Stimulated activated CD4-positive, alpha-beta T cell treated with anti-CD3 and anti-CD28 coated beads, Interleukin-15, amount 100 ng/mL, for 24 hours (primary cell): Measurements from ENCODE around the gene LRPAP1.
"Not testable (repeated sequence)": the region's sequence is repeated elsewhere in the genome, so short reads cannot be mapped to it uniquely, and the experiment has no call there.

Source experiments
- DNase-seq: peaks from one replicate; pipeline ENCODE4 v3.0.0-alpha.2; 2020

LRPAP1 gene

GRCh38 chr4:3559381-3560290, 27.4 kb upstream of the LRPAP1 start:
- not testable (repeated sequence) for DNase-seq

- not testable (repeated sequence) for DNase-seq
These were observed 26.3 kb upstream of the LRPAP1 start for GRCh38 chr4:3558514-3558836.

- not testable (repeated sequence) for DNase-seq
These were observed 25.7 kb upstream of the LRPAP1 start for GRCh38 chr4:3557676-3558513.

GRCh38 chr4:3557088-3557492, 24.9 kb upstream of the LRPAP1 start:
- not testable (repeated sequence) for DNase-seq

- DNase-seq, result not testable (repeated sequence)
These were observed 24.1 kb upstream of the LRPAP1 start for GRCh38 chr4:3556244-3556867.

GRCh38 chr4:3555459-3556070, 23.3 kb upstream of the LRPAP1 start:
- not testable (repeated sequence) for DNase-seq

- DNase-seq, result not testable (repeated sequence)
These were observed 19.1 kb upstream of the LRPAP1 start for GRCh38 chr4:3551366-3551765.

- DNase-seq, result not testable (repeated sequence)
These were observed 18.6 kb upstream of the LRPAP1 start for GRCh38 chr4:3550792-3551325.

- not testable (repeated sequence) for DNase-seq
These were observed 17.8 kb upstream of the LRPAP1 start for GRCh38 chr4:3550041-3550440.

- DNase-seq, result not testable (repeated sequence)
These were observed 17.4 kb upstream of the LRPAP1 start for GRCh38 chr4:3549694-3550001.

GRCh38 chr4:3548991-3549693, 16.9 kb upstream of the LRPAP1 start:
- not testable (repeated sequence) for DNase-seq

- not testable (repeated sequence) for DNase-seq
These were observed 14.5 kb upstream of the LRPAP1 start for GRCh38 chr4:3546721-3547120.

GRCh38 chr4:3545351-3545750, 13.1 kb upstream of the LRPAP1 start:
- not testable (repeated sequence) for DNase-seq

GRCh38 chr4:3544259-3545025, 12.2 kb upstream of the LRPAP1 start:
- not testable (repeated sequence) for DNase-seq

- DNase-seq, result not testable (repeated sequence)
These were observed 11.2 kb upstream of the LRPAP1 start for GRCh38 chr4:3543415-3543814.

GRCh38 chr4:3538906-3539305, 6.7 kb upstream of the LRPAP1 start:
- DNase-seq, result not testable (repeated sequence)

GRCh38 chr4:3535812-3536211, 3.6 kb upstream of the LRPAP1 start:
- not testable (repeated sequence) for DNase-seq

- DNase-seq, result no peak
These were observed 1.2 kb upstream of the LRPAP1 start for GRCh38 chr4:3533423-3533820.

- no peak for DNase-seq
These were observed 665 bp upstream of the LRPAP1 start for GRCh38 chr4:3532751-3533422.

GRCh38 chr4:3531318-3531878, 824 bp downstream of the LRPAP1 start:
- DNase-seq, result no peak
